ENCODE results near the gene TRIM41.

TRIM41 gene

DNA sequence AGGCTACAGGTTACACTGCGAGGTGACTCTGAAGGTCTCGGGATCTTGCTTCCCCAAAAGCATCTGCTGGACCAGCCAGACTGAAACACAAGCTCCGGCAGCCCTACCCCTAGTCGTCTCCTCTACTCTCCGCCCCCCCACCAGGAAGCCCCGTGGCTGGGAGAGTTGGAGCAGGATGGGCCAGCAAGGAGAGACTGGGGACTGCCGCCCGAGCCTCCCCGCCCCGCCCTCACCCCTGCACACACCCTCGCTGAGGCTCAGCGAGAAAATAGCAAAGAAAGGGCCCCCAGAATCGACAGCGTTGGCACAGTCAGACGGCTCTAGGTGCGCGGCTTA, 19.3 kb upstream of the TRIM41 start (continued):
- TF ChIP-seq ZIC2 (tag by site-specific recombination; IDR thresholded peaks at IDR 0.05) (peak; percentile 29; the same call in 1 of the 2 replicates), ZNF747 (tag by site-specific recombination; IDR thresholded peaks at IDR 0.05) (no peak), ZNF211 (tag by site-specific recombination; IDR thresholded peaks at IDR 0.05; ENCODE audit: low read depth) (no peak), ZNF701 (tag by site-specific recombination; IDR thresholded peaks at IDR 0.05) (no peak), GFI1B (tag by site-specific recombination; IDR thresholded peaks at IDR 0.05) (no peak), BCL11B (tag by site-specific recombination; IDR thresholded peaks at IDR 0.05; ENCODE audit: low read depth) (no peak), ZFP41 (tag by site-specific recombination; IDR thresholded peaks at IDR 0.05; ENCODE audit: borderline replicate concordance) (no peak), BCL11A (tag by site-specific recombination; IDR thresholded peaks at IDR 0.05; ENCODE audit: low read depth) (no peak), ZEB2 (tag by site-specific recombination; IDR thresholded peaks at IDR 0.05) (no peak)
- TF ChIP-seq, protein P1, sequence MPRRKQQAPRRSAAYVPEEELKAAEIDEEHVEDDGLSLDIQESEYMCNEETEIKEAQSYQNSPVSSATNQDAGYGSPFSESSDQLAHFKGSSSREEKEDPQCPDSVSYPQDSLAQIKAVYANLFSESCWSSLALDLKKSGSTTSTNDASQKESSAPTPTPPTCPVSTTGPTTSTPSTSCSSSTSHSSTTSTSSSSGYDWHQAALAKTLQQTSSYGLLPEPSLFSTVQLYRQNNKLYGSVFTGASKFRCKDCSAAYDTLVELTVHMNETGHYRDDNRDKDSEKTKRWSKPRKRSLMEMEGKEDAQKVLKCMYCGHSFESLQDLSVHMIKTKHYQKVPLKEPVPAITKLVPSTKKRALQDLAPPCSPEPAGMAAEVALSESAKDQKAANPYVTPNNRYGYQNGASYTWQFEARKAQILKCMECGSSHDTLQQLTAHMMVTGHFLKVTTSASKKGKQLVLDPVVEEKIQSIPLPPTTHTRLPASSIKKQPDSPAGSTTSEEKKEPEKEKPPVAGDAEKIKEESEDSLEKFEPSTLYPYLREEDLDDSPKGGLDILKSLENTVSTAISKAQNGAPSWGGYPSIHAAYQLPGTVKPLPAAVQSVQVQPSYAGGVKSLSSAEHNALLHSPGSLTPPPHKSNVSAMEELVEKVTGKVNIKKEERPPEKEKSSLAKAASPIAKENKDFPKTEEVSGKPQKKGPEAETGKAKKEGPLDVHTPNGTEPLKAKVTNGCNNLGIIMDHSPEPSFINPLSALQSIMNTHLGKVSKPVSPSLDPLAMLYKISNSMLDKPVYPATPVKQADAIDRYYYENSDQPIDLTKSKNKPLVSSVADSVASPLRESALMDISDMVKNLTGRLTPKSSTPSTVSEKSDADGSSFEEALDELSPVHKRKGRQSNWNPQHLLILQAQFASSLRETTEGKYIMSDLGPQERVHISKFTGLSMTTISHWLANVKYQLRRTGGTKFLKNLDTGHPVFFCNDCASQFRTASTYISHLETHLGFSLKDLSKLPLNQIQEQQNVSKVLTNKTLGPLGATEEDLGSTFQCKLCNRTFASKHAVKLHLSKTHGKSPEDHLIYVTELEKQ (tag by site-specific recombination; IDR thresholded peaks at IDR 0.05; ENCODE audit: borderline replicate concordance): no peak
- TF ChIP-seq, protein P2, sequence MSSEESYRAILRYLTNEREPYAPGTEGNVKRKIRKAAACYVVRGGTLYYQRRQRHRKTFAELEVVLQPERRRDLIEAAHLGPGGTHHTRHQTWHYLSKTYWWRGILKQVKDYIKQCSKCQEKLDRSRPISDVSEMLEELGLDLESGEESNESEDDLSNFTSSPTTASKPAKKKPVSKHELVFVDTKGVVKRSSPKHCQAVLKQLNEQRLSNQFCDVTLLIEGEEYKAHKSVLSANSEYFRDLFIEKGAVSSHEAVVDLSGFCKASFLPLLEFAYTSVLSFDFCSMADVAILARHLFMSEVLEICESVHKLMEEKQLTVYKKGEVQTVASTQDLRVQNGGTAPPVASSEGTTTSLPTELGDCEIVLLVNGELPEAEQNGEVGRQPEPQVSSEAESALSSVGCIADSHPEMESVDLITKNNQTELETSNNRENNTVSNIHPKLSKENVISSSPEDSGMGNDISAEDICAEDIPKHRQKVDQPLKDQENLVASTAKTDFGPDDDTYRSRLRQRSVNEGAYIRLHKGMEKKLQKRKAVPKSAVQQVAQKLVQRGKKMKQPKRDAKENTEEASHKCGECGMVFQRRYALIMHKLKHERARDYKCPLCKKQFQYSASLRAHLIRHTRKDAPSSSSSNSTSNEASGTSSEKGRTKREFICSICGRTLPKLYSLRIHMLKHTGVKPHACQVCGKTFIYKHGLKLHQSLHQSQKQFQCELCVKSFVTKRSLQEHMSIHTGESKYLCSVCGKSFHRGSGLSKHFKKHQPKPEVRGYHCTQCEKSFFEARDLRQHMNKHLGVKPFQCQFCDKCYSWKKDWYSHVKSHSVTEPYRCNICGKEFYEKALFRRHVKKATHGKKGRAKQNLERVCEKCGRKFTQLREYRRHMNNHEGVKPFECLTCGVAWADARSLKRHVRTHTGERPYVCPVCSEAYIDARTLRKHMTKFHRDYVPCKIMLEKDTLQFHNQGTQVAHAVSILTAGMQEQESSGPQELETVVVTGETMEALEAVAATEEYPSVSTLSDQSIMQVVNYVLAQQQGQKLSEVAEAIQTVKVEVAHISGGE (tag by site-specific recombination; conservative IDR thresholded peaks at IDR 0.05; ENCODE audit: low read depth): no peak
- TF ChIP-seq, protein P3, sequence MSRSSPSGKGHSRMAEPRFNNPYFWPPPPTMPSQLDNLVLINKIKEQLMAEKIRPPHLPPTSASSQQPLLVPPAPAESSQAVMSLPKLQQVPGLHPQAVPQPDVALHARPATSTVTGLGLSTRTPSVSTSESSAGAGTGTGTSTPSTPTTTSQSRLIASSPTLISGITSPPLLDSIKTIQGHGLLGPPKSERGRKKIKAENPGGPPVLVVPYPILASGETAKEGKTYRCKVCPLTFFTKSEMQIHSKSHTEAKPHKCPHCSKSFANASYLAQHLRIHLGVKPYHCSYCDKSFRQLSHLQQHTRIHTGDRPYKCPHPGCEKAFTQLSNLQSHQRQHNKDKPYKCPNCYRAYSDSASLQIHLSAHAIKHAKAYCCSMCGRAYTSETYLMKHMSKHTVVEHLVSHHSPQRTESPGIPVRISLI (tag by site-specific recombination; IDR thresholded peaks at IDR 0.05): no peak
- TF ChIP-seq, protein P4, sequence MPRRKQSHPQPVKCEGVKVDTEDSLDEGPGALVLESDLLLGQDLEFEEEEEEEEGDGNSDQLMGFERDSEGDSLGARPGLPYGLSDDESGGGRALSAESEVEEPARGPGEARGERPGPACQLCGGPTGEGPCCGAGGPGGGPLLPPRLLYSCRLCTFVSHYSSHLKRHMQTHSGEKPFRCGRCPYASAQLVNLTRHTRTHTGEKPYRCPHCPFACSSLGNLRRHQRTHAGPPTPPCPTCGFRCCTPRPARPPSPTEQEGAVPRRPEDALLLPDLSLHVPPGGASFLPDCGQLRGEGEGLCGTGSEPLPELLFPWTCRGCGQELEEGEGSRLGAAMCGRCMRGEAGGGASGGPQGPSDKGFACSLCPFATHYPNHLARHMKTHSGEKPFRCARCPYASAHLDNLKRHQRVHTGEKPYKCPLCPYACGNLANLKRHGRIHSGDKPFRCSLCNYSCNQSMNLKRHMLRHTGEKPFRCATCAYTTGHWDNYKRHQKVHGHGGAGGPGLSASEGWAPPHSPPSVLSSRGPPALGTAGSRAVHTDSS (tag by site-specific recombination; IDR thresholded peaks at IDR 0.05): no peak
- TF ChIP-seq, protein P5, sequence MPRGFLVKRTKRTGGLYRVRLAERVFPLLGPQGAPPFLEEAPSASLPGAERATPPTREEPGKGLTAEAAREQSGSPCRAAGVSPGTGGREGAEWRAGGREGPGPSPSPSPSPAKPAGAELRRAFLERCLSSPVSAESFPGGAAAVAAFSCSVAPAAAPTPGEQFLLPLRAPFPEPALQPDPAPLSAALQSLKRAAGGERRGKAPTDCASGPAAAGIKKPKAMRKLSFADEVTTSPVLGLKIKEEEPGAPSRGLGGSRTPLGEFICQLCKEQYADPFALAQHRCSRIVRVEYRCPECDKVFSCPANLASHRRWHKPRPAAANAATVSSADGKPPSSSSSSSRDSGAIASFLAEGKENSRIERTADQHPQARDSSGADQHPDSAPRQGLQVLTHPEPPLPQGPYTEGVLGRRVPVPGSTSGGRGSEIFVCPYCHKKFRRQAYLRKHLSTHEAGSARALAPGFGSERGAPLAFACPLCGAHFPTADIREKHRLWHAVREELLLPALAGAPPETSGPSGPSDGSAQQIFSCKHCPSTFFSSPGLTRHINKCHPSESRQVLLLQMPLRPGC (tag by site-specific recombination; IDR thresholded peaks at IDR 0.05): no peak
- TF ChIP-seq, protein P6, sequence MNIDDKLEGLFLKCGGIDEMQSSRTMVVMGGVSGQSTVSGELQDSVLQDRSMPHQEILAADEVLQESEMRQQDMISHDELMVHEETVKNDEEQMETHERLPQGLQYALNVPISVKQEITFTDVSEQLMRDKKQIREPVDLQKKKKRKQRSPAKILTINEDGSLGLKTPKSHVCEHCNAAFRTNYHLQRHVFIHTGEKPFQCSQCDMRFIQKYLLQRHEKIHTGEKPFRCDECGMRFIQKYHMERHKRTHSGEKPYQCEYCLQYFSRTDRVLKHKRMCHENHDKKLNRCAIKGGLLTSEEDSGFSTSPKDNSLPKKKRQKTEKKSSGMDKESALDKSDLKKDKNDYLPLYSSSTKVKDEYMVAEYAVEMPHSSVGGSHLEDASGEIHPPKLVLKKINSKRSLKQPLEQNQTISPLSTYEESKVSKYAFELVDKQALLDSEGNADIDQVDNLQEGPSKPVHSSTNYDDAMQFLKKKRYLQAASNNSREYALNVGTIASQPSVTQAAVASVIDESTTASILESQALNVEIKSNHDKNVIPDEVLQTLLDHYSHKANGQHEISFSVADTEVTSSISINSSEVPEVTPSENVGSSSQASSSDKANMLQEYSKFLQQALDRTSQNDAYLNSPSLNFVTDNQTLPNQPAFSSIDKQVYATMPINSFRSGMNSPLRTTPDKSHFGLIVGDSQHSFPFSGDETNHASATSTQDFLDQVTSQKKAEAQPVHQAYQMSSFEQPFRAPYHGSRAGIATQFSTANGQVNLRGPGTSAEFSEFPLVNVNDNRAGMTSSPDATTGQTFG (tag by site-specific recombination; IDR thresholded peaks at IDR 0.05; ENCODE audit: borderline replicate concordance): no peak
